ENCODE measurements around the gene EPN1.
"Not testable (repeated sequence)": the region's sequence is repeated elsewhere in the genome, so short reads cannot be mapped to it uniquely, and the experiment has no call there.

EPN1 gene

GRCh38 chr19:55730378-55730777, 55.4 kb downstream of the EPN1 start:
- not testable (repeated sequence) for DNase-seq

GRCh38 chr19:55738302-55738701, 63.3 kb downstream of the EPN1 start, which contains the start of gene NLRP9:
Gene NLRP9, minus strand, starts transcription at chr19:55738402. Its CDS starts 28 bp downstream, at chr19:55738374.
- no peak for DNase-seq

GRCh38 chr19:55750715-55751114, 75.7 kb downstream of the EPN1 start:
- no peak for DNase-seq

GRCh38 chr19:55753401-55753800, 78.4 kb downstream of the EPN1 start:
- no peak for DNase-seq

DNA sequence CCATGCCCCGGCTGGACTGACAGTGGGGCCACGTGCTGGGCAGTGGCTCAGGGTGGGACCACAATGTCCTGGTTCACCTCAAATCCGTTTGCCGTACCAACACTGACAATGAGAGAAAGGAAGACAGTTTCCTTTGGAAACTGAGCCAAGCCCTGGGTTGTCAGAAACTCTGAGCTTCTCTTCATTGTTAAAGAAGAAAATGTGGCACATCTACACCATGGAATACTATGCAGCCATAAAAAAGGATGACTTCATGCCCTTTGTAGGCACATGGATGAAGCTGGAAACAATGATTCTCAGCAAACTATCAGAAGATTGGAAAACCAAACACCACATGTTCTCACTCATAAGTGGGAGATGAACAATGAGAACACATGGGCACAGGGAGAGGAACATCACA, 81.8 kb downstream of the EPN1 start:
- DNase-seq = not testable (repeated sequence)

GRCh38 chr19:55758797-55759196, 83.8 kb downstream of the EPN1 start, which contains the start of gene RFPL4A:
Gene RFPL4A, plus strand, starts transcription at chr19:55759097. Its CDS starts 2,704 bp downstream, at chr19:55761801.
- DNase-seq = not testable (repeated sequence)

All from stimulated activated CD4-positive, alpha-beta T cell treated with anti-CD3 and anti-CD28 coated beads, Interleukin-4, amount 100 ng/mL, for 4 hours (primary cell).